Measurements from ENCODE around the gene ACOT7.

Gene ACOT7

DNA sequence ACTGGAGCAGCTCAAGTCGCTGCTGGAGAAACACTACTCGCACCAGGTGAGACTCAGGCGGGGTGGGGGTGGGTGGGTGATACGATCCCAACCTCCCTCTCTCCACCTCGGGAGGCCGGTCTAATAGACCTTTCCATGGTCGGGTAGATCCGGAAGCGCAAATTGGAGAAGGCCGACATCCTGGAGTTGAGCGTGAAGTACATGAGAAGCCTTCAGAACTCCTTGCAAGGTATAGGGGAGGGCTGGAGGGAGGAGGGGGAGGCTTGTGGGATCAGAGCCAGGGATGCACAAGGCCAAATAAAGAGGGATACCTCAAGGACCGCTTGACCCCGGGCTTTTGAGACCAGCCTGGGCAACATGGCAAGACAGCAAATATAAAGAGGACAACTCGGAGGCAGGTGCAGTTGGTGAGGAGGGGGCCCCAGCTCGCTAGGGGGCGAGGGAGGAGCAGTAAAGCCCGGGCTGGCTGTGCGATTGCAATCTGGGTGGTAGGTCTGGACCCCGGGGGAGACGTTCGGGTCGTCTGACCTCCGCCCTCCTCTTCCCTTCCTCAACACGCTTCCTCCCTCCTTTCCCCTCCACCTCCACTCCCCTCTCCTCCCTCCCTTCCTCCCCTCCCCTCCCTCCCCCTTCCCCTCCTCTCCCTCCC, 149.0 kb downstream of the ACOT7 start:
- Histone ChIP-seq H3K27ac (replicated peaks) (no peak overlapping the region), H3K4me3 (replicated peaks; ENCODE audit: insufficient read depth, low read length) (no peak overlapping the region), H3K27me3 (ENCODE audit: insufficient read depth, poor library complexity, severe bottlenecking) (peaks cover 59% of the 10 kb centered on the region)
- TF ChIP-seq, protein P1, sequence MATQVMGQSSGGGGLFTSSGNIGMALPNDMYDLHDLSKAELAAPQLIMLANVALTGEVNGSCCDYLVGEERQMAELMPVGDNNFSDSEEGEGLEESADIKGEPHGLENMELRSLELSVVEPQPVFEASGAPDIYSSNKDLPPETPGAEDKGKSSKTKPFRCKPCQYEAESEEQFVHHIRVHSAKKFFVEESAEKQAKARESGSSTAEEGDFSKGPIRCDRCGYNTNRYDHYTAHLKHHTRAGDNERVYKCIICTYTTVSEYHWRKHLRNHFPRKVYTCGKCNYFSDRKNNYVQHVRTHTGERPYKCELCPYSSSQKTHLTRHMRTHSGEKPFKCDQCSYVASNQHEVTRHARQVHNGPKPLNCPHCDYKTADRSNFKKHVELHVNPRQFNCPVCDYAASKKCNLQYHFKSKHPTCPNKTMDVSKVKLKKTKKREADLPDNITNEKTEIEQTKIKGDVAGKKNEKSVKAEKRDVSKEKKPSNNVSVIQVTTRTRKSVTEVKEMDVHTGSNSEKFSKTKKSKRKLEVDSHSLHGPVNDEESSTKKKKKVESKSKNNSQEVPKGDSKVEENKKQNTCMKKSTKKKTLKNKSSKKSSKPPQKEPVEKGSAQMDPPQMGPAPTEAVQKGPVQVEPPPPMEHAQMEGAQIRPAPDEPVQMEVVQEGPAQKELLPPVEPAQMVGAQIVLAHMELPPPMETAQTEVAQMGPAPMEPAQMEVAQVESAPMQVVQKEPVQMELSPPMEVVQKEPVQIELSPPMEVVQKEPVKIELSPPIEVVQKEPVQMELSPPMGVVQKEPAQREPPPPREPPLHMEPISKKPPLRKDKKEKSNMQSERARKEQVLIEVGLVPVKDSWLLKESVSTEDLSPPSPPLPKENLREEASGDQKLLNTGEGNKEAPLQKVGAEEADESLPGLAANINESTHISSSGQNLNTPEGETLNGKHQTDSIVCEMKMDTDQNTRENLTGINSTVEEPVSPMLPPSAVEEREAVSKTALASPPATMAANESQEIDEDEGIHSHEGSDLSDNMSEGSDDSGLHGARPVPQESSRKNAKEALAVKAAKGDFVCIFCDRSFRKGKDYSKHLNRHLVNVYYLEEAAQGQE (IDR thresholded peaks at IDR 0.05; ENCODE audit: insufficient replicate concordance, low read depth), result no peak
- TF ChIP-seq SPI1 (IDR thresholded peaks at IDR 0.05; ENCODE audit: borderline replicate concordance, low read depth), result no peak
- TF ChIP-seq, protein P2, sequence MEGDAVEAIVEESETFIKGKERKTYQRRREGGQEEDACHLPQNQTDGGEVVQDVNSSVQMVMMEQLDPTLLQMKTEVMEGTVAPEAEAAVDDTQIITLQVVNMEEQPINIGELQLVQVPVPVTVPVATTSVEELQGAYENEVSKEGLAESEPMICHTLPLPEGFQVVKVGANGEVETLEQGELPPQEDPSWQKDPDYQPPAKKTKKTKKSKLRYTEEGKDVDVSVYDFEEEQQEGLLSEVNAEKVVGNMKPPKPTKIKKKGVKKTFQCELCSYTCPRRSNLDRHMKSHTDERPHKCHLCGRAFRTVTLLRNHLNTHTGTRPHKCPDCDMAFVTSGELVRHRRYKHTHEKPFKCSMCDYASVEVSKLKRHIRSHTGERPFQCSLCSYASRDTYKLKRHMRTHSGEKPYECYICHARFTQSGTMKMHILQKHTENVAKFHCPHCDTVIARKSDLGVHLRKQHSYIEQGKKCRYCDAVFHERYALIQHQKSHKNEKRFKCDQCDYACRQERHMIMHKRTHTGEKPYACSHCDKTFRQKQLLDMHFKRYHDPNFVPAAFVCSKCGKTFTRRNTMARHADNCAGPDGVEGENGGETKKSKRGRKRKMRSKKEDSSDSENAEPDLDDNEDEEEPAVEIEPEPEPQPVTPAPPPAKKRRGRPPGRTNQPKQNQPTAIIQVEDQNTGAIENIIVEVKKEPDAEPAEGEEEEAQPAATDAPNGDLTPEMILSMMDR (IDR thresholded peaks at IDR 0.05; ENCODE audit: insufficient read depth, low read length), result no peak
- no peak for TF ChIP-seq GABPA (IDR thresholded peaks at IDR 0.05; ENCODE audit: low read depth)
- TF ChIP-seq POLR2AphosphoS5 (IDR thresholded peaks at IDR 0.05; ENCODE audit: low read depth), result no peak
- no peak for DNase-seq (ENCODE audit: low read depth in 1 of 2, low spot score in 1 of 2)

DNA sequence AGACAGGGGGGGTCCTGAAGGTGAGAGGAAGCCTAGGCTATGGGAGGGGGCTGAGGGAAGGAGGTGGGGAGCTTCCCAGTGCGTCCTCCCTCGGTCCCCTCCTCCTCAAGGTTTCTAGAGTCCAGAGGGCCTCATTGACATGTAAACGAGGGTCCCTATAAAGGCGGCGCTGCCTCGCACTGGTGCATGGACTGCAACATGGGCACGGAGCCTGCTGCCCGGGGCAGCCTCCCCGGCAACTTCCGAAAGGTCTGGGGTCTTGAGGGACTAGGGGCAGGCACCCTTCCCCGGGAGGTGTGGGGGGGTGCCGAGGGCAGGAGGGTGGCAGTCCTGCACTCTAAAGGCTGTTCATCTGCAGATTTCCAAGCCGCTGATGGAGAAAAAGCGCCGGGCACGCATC, 149.6 kb downstream of the ACOT7 start, which contains the start of gene HES3:
Gene HES3, plus strand, starts transcription at position 187 of the 400 bp plus-strand sequence. Its CDS starts 187 bp downstream, at position 374.
- no peak for DNase-seq (ENCODE audit: low read depth in 1 of 2, low spot score in 1 of 2)
- Histone ChIP-seq H3K4me3 (replicated peaks; ENCODE audit: insufficient read depth, low read length) (no peak within 1 kb of the TSS), H3K27me3 (ENCODE audit: insufficient read depth, poor library complexity, severe bottlenecking) (peaks cover 57% of the 10 kb centered on the region), H3K27ac (replicated peaks) (no peak within 1 kb of the TSS)
- TF ChIP-seq, protein P2 (IDR thresholded peaks at IDR 0.05; ENCODE audit: insufficient read depth, low read length), result no peak
- TF ChIP-seq, protein P1 (IDR thresholded peaks at IDR 0.05; ENCODE audit: insufficient replicate concordance, low read depth), result no peak

DNA sequence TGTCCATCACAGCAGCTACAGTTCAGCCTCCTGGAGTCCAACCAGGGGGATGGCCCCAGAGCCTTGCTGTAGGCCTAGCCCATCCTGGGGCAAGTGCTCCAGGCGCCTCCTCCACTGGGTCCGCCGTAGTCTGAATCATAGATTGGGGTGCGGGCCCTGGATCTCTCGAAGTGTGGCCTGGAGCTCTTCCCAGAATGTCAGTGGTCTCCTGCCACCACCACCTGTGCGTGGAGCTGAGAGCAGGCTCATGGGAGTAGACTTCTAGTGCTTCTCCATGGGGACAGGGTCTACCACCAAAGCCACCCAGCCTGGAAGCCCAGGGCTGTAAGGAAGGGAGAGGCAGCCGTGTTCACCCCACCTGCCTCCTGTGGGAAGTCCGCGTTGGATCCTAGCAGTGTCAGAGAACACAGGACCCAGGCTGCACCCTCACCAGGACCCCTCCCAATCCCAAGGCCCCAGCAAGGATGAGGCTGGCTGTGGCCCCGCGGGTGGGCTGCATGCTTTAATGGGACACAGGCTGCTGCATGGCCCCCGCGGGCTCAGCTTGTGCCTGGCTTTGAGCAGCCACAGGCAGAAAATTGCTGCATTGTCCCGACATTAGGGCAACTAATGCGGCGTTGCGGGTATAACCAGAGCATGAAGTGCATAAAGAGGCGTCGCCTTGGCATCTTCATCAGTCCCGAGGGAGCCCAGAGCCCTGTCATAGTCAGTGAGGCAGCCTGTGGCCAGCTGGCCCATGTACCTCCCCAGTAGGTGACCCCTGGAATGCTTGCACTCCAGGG, 150.3 kb downstream of the ACOT7 start:
- H3K27ac ChIP-seq (replicated peaks), result no peak overlapping the region
- no peak for DNase-seq (ENCODE audit: low read depth in 1 of 2, low spot score in 1 of 2)
- TF ChIP-seq, protein P2 (IDR thresholded peaks at IDR 0.05; ENCODE audit: insufficient read depth, low read length), result no peak
- TF ChIP-seq SPI1 (IDR thresholded peaks at IDR 0.05; ENCODE audit: borderline replicate concordance, low read depth) (no peak), POLR2AphosphoS5 (IDR thresholded peaks at IDR 0.05; ENCODE audit: low read depth) (no peak), GABPA (IDR thresholded peaks at IDR 0.05; ENCODE audit: low read depth) (no peak)
- TF ChIP-seq, protein P1 (IDR thresholded peaks at IDR 0.05; ENCODE audit: insufficient replicate concordance, low read depth), result no peak
- H3K27me3 ChIP-seq (ENCODE audit: insufficient read depth, poor library complexity, severe bottlenecking), result peaks cover 52% of the 10 kb centered on the region
- no peak overlapping the region for H3K4me3 ChIP-seq (replicated peaks; ENCODE audit: insufficient read depth, low read length)

Data from HL-60 (cell line).